OCI-LY7 (cell line): ENCODE data around the gene LCP2. TPM values are rescaled to one million over a fixed set of nuclear protein-coding genes. Genes with fewer than 3 reads are reported as not detected.
"Not testable (repeated sequence)": the region's sequence is repeated elsewhere in the genome, so short reads cannot be mapped to it uniquely, and the experiment has no call there.

Experiments used
- BruUV-seq: library from RNA; stranded (reverse); fragments of 400-500 nt; replicated peaks from 2 replicates; lab custom pipeline; 2021; lab: Mats Ljungman, UMichigan
- CTCF ChIA-PET: fragments of 300-600 bp; sonication (Branson Sonifier 250); formaldehyde crosslinking; loops from one replicate; lab custom pipeline; 2022; ENCODE audit warnings: antibody characterized with exemption; ENCODE audit not compliant: unreplicated experiment; lab: Charles Lee
- POLR2A ChIA-PET: fragments of 300-600 bp; sonication (Branson Sonifier 250); formaldehyde crosslinking; loops from one replicate; lab custom pipeline; 2022; ENCODE audit warnings: antibody characterized with exemption; lab: Charles Lee
- DNase-seq: peaks from one replicate; pipeline ENCODE4 v3.0.0-alpha.2; 2015; ENCODE audit warnings: low spot score
- H2AFZ ChIP-seq: fragments of 200-600 bp; sonication (generic), shearing (Covaris generic); 2 replicates; pipeline ENCODE4 v1.6.1; 2014; ENCODE audit warnings: mild to moderate bottlenecking, antibody characterized with exemption, low read length, moderate library complexity
- H3K27ac ChIP-seq: fragments of 200-600 bp; sonication (generic); 2 replicates; pipeline ENCODE4 v1.5.1; 2014; ENCODE audit warnings: mixed run types, low read depth, mild to moderate bottlenecking, moderate library complexity, low read length, inconsistent platforms; ENCODE audit not compliant: poor library complexity, severe bottlenecking
- H3K36me3 ChIP-seq: fragments of 200-600 bp; sonication (generic); 2 replicates; pipeline ENCODE4 v1.6.1; 2014; ENCODE audit warnings: mild to moderate bottlenecking, antibody characterized with exemption, low read length, moderate library complexity, mixed read lengths; ENCODE audit not compliant: insufficient read depth
- H3K4me1 ChIP-seq: fragments of 200-600 bp; sonication (generic); 2 replicates; pipeline ENCODE4 v1.5.1; 2014; ENCODE audit warnings: mild to moderate bottlenecking, low read length; ENCODE audit not compliant: insufficient read depth, poor library complexity, severe bottlenecking
- H3K4me2 ChIP-seq: fragments of 200-600 bp; sonication (generic); 2 replicates; pipeline ENCODE4 v1.6.1; 2014; ENCODE audit warnings: mild to moderate bottlenecking, low read length
- H3K4me3 ChIP-seq: fragments of 200-600 bp; sonication (generic); 2 replicates; pipeline ENCODE4 v1.5.1; 2014; ENCODE audit warnings: mild to moderate bottlenecking, low read depth, low read length; ENCODE audit not compliant: poor library complexity, severe bottlenecking
- H3K79me2 ChIP-seq: fragments of 200-600 bp; sonication (generic); 2 replicates; pipeline ENCODE4 v1.6.1; 2016; ENCODE audit warnings: low read depth, mild to moderate bottlenecking, low read length, moderate library complexity, mixed read lengths; ENCODE audit not compliant: insufficient read depth
- H3K9me2 ChIP-seq: fragments of 200-600 bp; sonication (generic); 2 replicates; pipeline ENCODE4 v1.6.1; 2016; ENCODE audit warnings: mild to moderate bottlenecking, low read length, mixed read lengths; ENCODE audit not compliant: insufficient read depth
- H3K9me3 ChIP-seq: fragments of 200-600 bp; sonication (generic); 2 replicates; pipeline ENCODE4 v1.6.1; 2014; ENCODE audit warnings: mild to moderate bottlenecking, mixed run types, low read length, mixed read lengths
- H4K20me1 ChIP-seq: fragments of 200-600 bp; sonication (generic); 2 replicates; pipeline ENCODE4 v1.6.1; 2014; ENCODE audit warnings: mild to moderate bottlenecking, antibody characterized with exemption, low read length, moderate library complexity, mixed read lengths; ENCODE audit not compliant: insufficient read depth
- EZH2phosphoT487 ChIP-seq: fragments of 200-600 bp; sonication (generic); IDR thresholded peaks from 2 replicates; pipeline ENCODE4 v1.6.1; 2018; ENCODE audit warnings: low read depth, borderline replicate concordance, mild to moderate bottlenecking, mixed run types, antibody characterized with exemption, low read length, moderate library complexity, mixed read lengths
- intact Hi-C: fragments of 100-400 bp; cut with micrococcal nuclease; formaldehyde crosslinking; loops from one replicate; pipeline ENCODE4 v1.10.0; 2022; ENCODE audit not compliant: unreplicated experiment
- total RNA-seq, 2 experiments: library from RNA; depleted of rRNA in 1 of 2; stranded (reverse); fragments of >200 nt in 1 of 2; shearing (Covaris generic) in 1 of 2; gene quantifications; 2 replicates each; pipeline ENCODE4 v1.2.3, GENCODE V29; 2014 to 2022
- TF ChIP-seq, protein P1 (sequence below): fragments of 200-600 bp; sonication (generic); conservative IDR thresholded peaks from 2 replicates; pipeline ENCODE4 v1.5.1; 2014; ENCODE audit warnings: mild to moderate bottlenecking, antibody characterized with exemption, low read length, moderate library complexity, mixed read lengths

Gene LCP2
- total RNA-seq, 2 experiments from 2014 or later, result 2.6 TPM; not detected in 1

DNA sequence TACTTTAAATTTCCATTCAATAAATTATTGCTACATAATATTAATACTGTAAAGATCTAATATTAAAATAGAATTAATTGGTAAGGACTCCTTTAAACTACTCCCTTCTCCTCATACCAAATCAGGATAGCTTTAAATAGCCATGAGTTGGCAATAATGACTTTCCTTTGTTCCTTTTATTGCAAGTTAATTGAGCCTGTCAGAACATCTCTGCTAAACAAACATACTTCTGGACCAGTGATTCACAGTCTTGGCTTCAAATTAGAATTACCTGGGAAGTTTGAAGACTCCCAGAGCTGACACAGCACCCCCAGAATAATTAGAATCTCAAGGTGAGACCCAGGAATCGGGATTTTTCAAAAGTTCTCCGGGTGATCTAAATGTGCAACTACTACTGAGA is 46.1 kb downstream of the LCP2 start:
- Histone ChIP-seq H2AFZ (no peak overlapping the region), H3K36me3 (no peaks in the 10 kb centered on the region)
- POLR2A ChIA-PET, result no interaction called here

DNA sequence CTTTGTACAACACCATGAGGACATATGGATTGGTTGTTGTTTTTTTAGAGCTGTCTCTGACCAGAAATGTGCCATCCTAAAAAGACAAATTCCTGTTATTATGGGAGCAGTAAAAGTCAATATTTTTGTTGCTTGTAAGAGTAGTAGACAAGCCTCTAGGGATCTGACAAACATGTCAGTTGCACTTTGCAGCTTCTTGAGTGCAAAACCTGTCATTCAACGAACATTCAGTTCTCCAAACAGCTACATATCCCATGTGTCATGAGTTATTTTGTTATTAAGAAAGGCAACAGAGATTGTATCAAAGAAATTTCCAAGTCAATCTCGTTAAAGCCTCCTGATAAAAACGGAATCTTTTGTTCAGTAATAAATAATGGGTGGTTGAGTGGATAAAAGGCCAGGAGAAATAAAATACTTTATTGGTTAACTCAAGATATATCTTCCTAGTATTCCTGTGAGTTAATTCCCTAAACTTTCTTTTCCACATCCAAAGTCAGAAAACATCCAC is 46.7 kb downstream of the LCP2 start:
- H3K4me1 ChIP-seq, result no peaks in the 10 kb centered on the region
- no peaks in the 10 kb centered on the region for H3K9me2 ChIP-seq
- H2AFZ ChIP-seq, result no peak overlapping the region
- intact Hi-C loops, result no loop called here
- H4K20me1 ChIP-seq, result no peaks in the 10 kb centered on the region
- no TSS peak for BruUV-seq
- no peaks in the 10 kb centered on the region for H3K9me3 ChIP-seq
- ChIA-PET POLR2A (no interaction called here), CTCF (no interaction called here)
- DNase-seq, result no peak
- H3K4me3 ChIP-seq, result no peak overlapping the region
- H3K27ac ChIP-seq, result no peak overlapping the region
- TF ChIP-seq EZH2phosphoT487, result no peak
- TF ChIP-seq, protein P1, sequence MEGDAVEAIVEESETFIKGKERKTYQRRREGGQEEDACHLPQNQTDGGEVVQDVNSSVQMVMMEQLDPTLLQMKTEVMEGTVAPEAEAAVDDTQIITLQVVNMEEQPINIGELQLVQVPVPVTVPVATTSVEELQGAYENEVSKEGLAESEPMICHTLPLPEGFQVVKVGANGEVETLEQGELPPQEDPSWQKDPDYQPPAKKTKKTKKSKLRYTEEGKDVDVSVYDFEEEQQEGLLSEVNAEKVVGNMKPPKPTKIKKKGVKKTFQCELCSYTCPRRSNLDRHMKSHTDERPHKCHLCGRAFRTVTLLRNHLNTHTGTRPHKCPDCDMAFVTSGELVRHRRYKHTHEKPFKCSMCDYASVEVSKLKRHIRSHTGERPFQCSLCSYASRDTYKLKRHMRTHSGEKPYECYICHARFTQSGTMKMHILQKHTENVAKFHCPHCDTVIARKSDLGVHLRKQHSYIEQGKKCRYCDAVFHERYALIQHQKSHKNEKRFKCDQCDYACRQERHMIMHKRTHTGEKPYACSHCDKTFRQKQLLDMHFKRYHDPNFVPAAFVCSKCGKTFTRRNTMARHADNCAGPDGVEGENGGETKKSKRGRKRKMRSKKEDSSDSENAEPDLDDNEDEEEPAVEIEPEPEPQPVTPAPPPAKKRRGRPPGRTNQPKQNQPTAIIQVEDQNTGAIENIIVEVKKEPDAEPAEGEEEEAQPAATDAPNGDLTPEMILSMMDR, result no peak
- no peaks in the 10 kb centered on the region for H3K36me3 ChIP-seq
- no peak overlapping the region for H3K4me2 ChIP-seq
- no peaks in the 10 kb centered on the region for H3K79me2 ChIP-seq

More for the DNA sequence above, 46.1 kb downstream of the LCP2 start:
- intact Hi-C loops, result no loop called here
- Histone ChIP-seq H3K27ac (no peak overlapping the region), H4K20me1 (no peaks in the 10 kb centered on the region), H3K9me2 (no peaks in the 10 kb centered on the region), H3K4me1 (no peaks in the 10 kb centered on the region), H3K9me3 (no peaks in the 10 kb centered on the region), H3K4me3 (no peak overlapping the region), H3K79me2 (no peaks in the 10 kb centered on the region), H3K4me2 (no peak overlapping the region)
- no peak for TF ChIP-seq EZH2phosphoT487
- TF ChIP-seq, protein P1, result no peak
- BruUV-seq, result no TSS peak
- CTCF ChIA-PET, result no interaction called here
- no peak for DNase-seq

DNA sequence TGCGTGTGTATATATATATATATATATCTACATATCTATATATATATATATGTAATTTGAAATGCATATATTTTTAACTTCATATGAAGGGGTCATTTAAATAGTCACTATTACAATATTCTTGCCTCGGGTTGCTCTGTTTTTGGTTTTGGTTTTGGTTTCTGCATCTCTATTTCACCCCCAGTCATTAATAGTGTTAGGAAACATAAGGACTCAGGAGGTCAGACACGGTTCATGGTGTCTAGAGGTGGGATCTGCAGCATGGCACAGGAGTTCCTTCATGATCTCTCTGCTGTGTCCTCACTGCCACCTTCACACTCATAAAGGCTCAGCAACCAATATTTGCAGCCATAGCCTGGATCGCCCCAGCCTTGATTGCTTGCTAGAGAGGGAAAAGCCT is 48.2 kb downstream of the LCP2 start:
- intact Hi-C loops, result no loop called here
- Histone ChIP-seq H3K4me1 (no peaks in the 10 kb centered on the region), H3K9me2 (no peaks in the 10 kb centered on the region), H3K4me2 (no peak overlapping the region), H3K9me3 (no peaks in the 10 kb centered on the region), H3K36me3 (no peaks in the 10 kb centered on the region), H3K4me3 (no peak overlapping the region), H4K20me1 (no peaks in the 10 kb centered on the region), H3K79me2 (no peaks in the 10 kb centered on the region), H3K27ac (no peak overlapping the region), H2AFZ (no peak overlapping the region)
- POLR2A ChIA-PET, result no interaction called here
- TF ChIP-seq EZH2phosphoT487, result no peak
- TF ChIP-seq, protein P1, result no peak
- CTCF ChIA-PET, result no interaction called here
- DNase-seq, result no peak
- BruUV-seq, result no TSS peak

DNA sequence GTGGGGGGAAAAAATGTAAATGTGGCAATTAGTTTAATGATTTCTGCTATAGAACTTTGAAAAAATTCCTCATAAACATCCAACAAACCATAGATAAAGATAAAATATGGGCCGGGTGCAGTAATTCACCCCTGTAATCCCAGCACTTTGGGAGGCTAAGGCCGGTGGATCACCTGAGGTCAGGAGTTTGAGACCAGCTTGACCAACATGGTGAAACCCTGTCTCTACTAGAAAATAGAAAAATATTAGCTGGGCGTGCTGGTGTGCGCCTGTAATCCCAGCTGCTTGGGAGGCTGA is 48.7 kb downstream of the LCP2 start:
- BruUV-seq, H3K4me1 ChIP-seq, H3K9me2 ChIP-seq, DNase-seq, POLR2A ChIA-PET, CTCF ChIA-PET, H3K4me2 ChIP-seq, H3K9me3 ChIP-seq, H4K20me1 ChIP-seq, H3K36me3 ChIP-seq, H3K4me3 ChIP-seq, H3K27ac ChIP-seq, intact Hi-C loops, H2AFZ ChIP-seq, H3K79me2 ChIP-seq: not testable (repeated sequence)
